Neutrophil (primary cell): ENCODE measurements around the gene NRXN3.

ENCODE experiments used
- H3K27ac ChIP-seq: fragments of 200-600 bp; sonication (generic); 2 replicates; pipeline ENCODE4 v1.5.1; 2016; ENCODE audit warnings: mild to moderate bottlenecking, moderate library complexity
- H3K27me3 ChIP-seq: fragments of 200-600 bp; sonication (generic); 2 replicates; pipeline ENCODE4 v1.6.0; 2016; ENCODE audit warnings: mild to moderate bottlenecking
- H3K36me3 ChIP-seq: fragments of 200-600 bp; sonication (generic); 2 replicates; pipeline ENCODE4 v1.5.1; 2017
- H3K4me1 ChIP-seq, 2 experiments: fragments of 200-600 bp in 1 of 2; sonication (generic) in 1 of 2; 1 replicate in 1 of 2; 2 replicates in 1 of 2; pipeline versions ENCODE4 v1.5.1 to v1.6.1; 2013 to 2016; ENCODE audit warnings: low read depth in 1 of 2, low read length in 1 of 2, mild to moderate bottlenecking in 1 of 2, moderate library complexity in 1 of 2; ENCODE audit not compliant: control insufficient read depth in 1 of 2, insufficient read depth in 1 of 2
- H3K4me3 ChIP-seq, 2 experiments: fragments of 200-600 bp in 1 of 2; sonication (generic) in 1 of 2; 1 replicate in 1 of 2; 2 replicates in 1 of 2; pipeline ENCODE4 v1.5.1; 2013 to 2016; ENCODE audit warnings: low read depth in 1 of 2, low read length in 1 of 2, mild to moderate bottlenecking in 1 of 2, moderate library complexity in 1 of 2
- H3K9me3 ChIP-seq: fragments of 200-600 bp; sonication (generic); 2 replicates; pipeline ENCODE4 v1.5.1; 2016
- TF ChIP-seq, protein P1 (sequence below): fragments of 200-600 bp; sonication (generic); IDR thresholded peaks from 2 replicates; pipeline ENCODE4 v1.5.1; 2016; ENCODE audit warnings: antibody characterized with exemption

Gene NRXN3

GRCh38 chr14:78798757-78799156 lies 628.6 kb downstream of the NRXN3 start:
- Histone ChIP-seq H3K27ac (no peak overlapping the region), H3K27me3 (no peaks in the 10 kb centered on the region), H3K36me3 (no peaks in the 10 kb centered on the region), H3K4me3 (no peak overlapping the region), H3K4me1 (no peaks in the 10 kb centered on the region), H3K9me3 (no peaks in the 10 kb centered on the region)
- TF ChIP-seq, protein P1, sequence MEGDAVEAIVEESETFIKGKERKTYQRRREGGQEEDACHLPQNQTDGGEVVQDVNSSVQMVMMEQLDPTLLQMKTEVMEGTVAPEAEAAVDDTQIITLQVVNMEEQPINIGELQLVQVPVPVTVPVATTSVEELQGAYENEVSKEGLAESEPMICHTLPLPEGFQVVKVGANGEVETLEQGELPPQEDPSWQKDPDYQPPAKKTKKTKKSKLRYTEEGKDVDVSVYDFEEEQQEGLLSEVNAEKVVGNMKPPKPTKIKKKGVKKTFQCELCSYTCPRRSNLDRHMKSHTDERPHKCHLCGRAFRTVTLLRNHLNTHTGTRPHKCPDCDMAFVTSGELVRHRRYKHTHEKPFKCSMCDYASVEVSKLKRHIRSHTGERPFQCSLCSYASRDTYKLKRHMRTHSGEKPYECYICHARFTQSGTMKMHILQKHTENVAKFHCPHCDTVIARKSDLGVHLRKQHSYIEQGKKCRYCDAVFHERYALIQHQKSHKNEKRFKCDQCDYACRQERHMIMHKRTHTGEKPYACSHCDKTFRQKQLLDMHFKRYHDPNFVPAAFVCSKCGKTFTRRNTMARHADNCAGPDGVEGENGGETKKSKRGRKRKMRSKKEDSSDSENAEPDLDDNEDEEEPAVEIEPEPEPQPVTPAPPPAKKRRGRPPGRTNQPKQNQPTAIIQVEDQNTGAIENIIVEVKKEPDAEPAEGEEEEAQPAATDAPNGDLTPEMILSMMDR: no peak

GRCh38 chr14:78805570-78805969 lies 635.4 kb downstream of the NRXN3 start:
- Histone ChIP-seq H3K27me3 (no peaks in the 10 kb centered on the region), H3K9me3 (no peaks in the 10 kb centered on the region), H3K36me3 (no peaks in the 10 kb centered on the region), H3K4me3 (no peak overlapping the region), H3K27ac (no peak overlapping the region), H3K4me1 (no peaks in the 10 kb centered on the region)
- TF ChIP-seq, protein P1: no peak

GRCh38 chr14:78823035-78823434 lies 652.9 kb downstream of the NRXN3 start:
- Histone ChIP-seq H3K4me1 (no peaks in the 10 kb centered on the region), H3K27me3 (no peaks in the 10 kb centered on the region), H3K27ac (no peak overlapping the region), H3K4me3 (no peak overlapping the region), H3K9me3 (no peaks in the 10 kb centered on the region), H3K36me3 (no peaks in the 10 kb centered on the region)
- TF ChIP-seq, protein P1: no peak

GRCh38 chr14:78823516-78823915 lies 653.3 kb downstream of the NRXN3 start:
- H3K27me3 ChIP-seq: no peaks in the 10 kb centered on the region
- TF ChIP-seq, protein P1: no peak
- H3K4me3 ChIP-seq: no peak overlapping the region
- no peaks in the 10 kb centered on the region for H3K36me3 ChIP-seq
- no peaks in the 10 kb centered on the region for H3K9me3 ChIP-seq
- H3K27ac ChIP-seq: no peak overlapping the region
- H3K4me1 ChIP-seq: no peaks in the 10 kb centered on the region

DNA sequence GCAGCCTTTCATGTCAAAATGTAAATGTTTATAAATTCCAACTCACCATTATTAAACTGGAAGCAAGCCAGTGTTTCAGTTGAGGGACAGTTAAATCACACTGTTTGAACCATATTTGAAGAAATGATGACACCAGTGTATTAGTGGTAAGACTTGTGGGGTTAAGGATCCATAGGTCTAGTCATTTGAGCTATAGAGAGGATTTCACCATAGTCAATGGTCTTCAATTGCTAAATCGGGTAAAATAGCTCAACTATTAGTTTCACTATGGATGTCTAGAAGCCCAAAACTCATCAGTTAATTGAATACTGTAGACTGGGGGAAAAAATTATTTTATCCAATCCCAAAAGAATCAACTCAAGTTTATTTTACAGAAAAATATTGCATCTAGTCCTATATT lies 659.1 kb downstream of the NRXN3 start:
- no peak overlapping the region for H3K4me3 ChIP-seq
- H3K4me1 ChIP-seq: no peaks in the 10 kb centered on the region
- no peaks in the 10 kb centered on the region for H3K9me3 ChIP-seq
- no peak overlapping the region for H3K27ac ChIP-seq
- no peaks in the 10 kb centered on the region for H3K27me3 ChIP-seq
- TF ChIP-seq, protein P1: no peak
- no peaks in the 10 kb centered on the region for H3K36me3 ChIP-seq
